NCI-H1417 treated with DMSO at 0.1 percent for 48 hours (cell line): Measurements from ENCODE around the gene MIS18A.
"Not testable (repeated sequence)": the region's sequence is repeated elsewhere in the genome, so short reads cannot be mapped to it uniquely, and the experiment has no call there.

ENCODE experiments used
- DNase-seq: peaks from one replicate; lab custom pipeline; 2025; lab: John Stamatoyannopoulos, UW

MIS18A gene

GRCh38 chr21:32278518-32279376 is at the start of gene MIS18A:
Gene MIS18A, minus strand, starts transcription at chr21:32279049. Its CDS starts 35 bp downstream, at chr21:32279014.
- peak; percentile 89 for DNase-seq

- no peak for DNase-seq
These were observed 49.7 kb upstream of the MIS18A start for GRCh38 chr21:32328595-32328994.

- no peak for DNase-seq
These were observed 46.9 kb upstream of the MIS18A start for GRCh38 chr21:32325706-32326105.

GRCh38 chr21:32322676-32323075 is 43.8 kb upstream of the MIS18A start:
- no peak for DNase-seq

GRCh38 chr21:32322103-32322502 is 43.3 kb upstream of the MIS18A start:
- no peak for DNase-seq

GRCh38 chr21:32321480-32321879 is 42.6 kb upstream of the MIS18A start:
- DNase-seq, result no peak

- DNase-seq, result no peak
These were observed 41.9 kb upstream of the MIS18A start for GRCh38 chr21:32320726-32321125.

- DNase-seq, result no peak
These were observed 41.2 kb upstream of the MIS18A start for GRCh38 chr21:32320059-32320458.

GRCh38 chr21:32319012-32319411 is 40.2 kb upstream of the MIS18A start:
- DNase-seq, result no peak

- no peak for DNase-seq
These were observed 38.9 kb upstream of the MIS18A start for GRCh38 chr21:32317726-32318125.

- no peak for DNase-seq
These were observed 37.7 kb upstream of the MIS18A start for GRCh38 chr21:32316361-32317215.

- DNase-seq, result no peak
These were observed 36.8 kb upstream of the MIS18A start for GRCh38 chr21:32315511-32316281.

GRCh38 chr21:32314806-32315205 is 36.0 kb upstream of the MIS18A start:
- no peak for DNase-seq

GRCh38 chr21:32312976-32313375 is 34.1 kb upstream of the MIS18A start:
- DNase-seq, result no peak

GRCh38 chr21:32312326-32312725 is 33.5 kb upstream of the MIS18A start:
- no peak for DNase-seq

- no peak for DNase-seq
These were observed 32.8 kb upstream of the MIS18A start for GRCh38 chr21:32311621-32312020.

- not testable (repeated sequence) for DNase-seq
These were observed 32.1 kb upstream of the MIS18A start for GRCh38 chr21:32310976-32311375.

- no peak for DNase-seq
These were observed 31.1 kb upstream of the MIS18A start for GRCh38 chr21:32309906-32310460.

GRCh38 chr21:32308696-32309095 is 29.8 kb upstream of the MIS18A start:
- no peak for DNase-seq

- DNase-seq, result no peak
These were observed 28.9 kb upstream of the MIS18A start for GRCh38 chr21:32307706-32308105.

GRCh38 chr21:32306021-32306780 is 27.4 kb upstream of the MIS18A start:
- no peak for DNase-seq
